ENCODE results near the gene ANKS1A. TPM values are rescaled to one million over a fixed set of nuclear protein-coding genes. Genes with fewer than 3 reads are reported as not detected.

ANKS1A gene
- total RNA-seq, 3 donors from 2014 or later (not counting 1 experiment from before 2014, with no cell fraction given) = 10.4 to 11.5 (median 10.9) TPM

DNA sequence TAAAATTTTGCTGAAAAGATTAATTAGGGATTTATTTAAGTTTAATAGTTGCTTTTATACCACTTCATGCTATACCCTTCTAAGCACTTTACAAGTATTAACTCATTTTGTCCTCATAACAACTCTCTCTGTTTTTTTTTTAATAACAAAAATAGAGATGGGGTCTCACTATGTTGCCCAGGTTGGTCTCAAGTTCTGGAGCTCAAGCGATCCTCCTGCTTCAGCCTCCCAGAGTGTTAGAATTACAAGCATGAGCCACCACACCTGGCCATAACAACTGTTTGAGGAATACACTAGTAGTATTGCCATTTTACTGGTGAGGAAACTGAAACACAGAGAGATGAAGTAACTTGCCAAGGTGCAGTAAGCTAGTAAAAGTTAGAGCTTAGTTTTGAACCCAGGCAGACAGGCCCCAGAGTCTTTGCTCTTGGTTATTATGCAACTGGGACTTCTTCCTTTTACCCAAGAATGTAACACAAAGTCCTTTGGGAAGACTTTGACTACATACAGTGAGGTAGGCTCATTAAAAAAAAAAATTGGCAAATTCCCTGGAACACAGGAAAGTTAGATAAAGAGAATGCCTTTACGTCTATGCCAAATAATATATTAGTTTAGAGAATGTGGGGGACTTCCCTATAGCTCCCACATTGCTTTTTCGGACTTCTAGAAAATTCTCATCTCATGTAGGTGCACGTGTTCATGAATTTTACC, 11.4 kb downstream of the ANKS1A start:
- Histone ChIP-seq H3K9me3 (ENCODE audit: control insufficient read depth, insufficient read depth, low read length) (no peaks in the 10 kb centered on the region), H3K4me1 (ENCODE audit: control insufficient read depth, insufficient read depth, low read length) (peaks cover 7% of the 10 kb centered on the region), H3K36me3 (ENCODE audit: control insufficient read depth, insufficient read depth, low read length) (no peaks in the 10 kb centered on the region), H3K27ac (ENCODE audit: low read length) (no peak overlapping the region), H3K4me3 (ENCODE audit: low read length) (no peak overlapping the region), H3K27me3 (ENCODE audit: control insufficient read depth, insufficient read depth, low read length) (no peaks in the 10 kb centered on the region)
- H3K4me1 Mint-ChIP-seq = peaks cover 11 to 16% of the 10 kb centered on the region in 2 donors
- no peaks in the 10 kb centered on the region for H3K36me3 Mint-ChIP-seq
- TF ChIP-seq, protein P1, sequence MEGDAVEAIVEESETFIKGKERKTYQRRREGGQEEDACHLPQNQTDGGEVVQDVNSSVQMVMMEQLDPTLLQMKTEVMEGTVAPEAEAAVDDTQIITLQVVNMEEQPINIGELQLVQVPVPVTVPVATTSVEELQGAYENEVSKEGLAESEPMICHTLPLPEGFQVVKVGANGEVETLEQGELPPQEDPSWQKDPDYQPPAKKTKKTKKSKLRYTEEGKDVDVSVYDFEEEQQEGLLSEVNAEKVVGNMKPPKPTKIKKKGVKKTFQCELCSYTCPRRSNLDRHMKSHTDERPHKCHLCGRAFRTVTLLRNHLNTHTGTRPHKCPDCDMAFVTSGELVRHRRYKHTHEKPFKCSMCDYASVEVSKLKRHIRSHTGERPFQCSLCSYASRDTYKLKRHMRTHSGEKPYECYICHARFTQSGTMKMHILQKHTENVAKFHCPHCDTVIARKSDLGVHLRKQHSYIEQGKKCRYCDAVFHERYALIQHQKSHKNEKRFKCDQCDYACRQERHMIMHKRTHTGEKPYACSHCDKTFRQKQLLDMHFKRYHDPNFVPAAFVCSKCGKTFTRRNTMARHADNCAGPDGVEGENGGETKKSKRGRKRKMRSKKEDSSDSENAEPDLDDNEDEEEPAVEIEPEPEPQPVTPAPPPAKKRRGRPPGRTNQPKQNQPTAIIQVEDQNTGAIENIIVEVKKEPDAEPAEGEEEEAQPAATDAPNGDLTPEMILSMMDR (IDR thresholded peaks at IDR 0.05) = no peak
- no peak overlapping the region for H3K4me3 Mint-ChIP-seq
- no peaks in the 10 kb centered on the region for H3K9me3 Mint-ChIP-seq
- H3K27ac Mint-ChIP-seq = no peak overlapping the region
- no peak for ATAC-seq
- DNase-seq = no peak
- intact Hi-C loops (cut with micrococcal nuclease) = no loop called here
- whole genome bisulfite sequencing (ENCODE audit: insufficient coverage) = 96% methylated on average over 3 of the region's 4 CpGs
- no peaks in the 10 kb centered on the region for H3K27me3 Mint-ChIP-seq (ENCODE audit: low read depth in 2 of 2)

DNA sequence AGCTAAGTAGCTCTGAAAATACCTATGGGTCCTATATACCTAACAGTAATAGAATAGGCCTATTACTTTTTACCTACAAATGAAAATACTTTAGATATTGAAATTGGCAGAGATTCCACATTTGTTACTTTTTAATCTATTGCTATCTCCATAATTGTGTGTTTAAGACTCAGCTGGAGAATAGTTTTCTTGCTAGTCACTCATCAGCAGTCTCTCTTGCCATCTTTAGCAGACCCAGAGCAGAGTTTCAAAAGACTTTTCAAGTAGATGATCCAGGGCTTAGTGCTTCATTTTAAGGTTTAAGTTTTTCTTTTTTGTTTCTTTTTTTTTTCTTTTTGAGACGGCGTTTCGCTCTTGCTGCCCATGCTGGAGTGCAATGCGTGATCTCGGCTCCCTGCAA, 12.9 kb downstream of the ANKS1A start:
- no peak for DNase-seq
- Mint-ChIP-seq H3K4me3 (no peak overlapping the region), H3K36me3 (no peaks in the 10 kb centered on the region), H3K9me3 (no peaks in the 10 kb centered on the region), H3K27ac (no peak overlapping the region), H3K27me3 (ENCODE audit: low read depth in 2 of 2) (no peaks in the 10 kb centered on the region), H3K4me1 (peaks cover 19 to 31% of the 10 kb centered on the region in 2 donors)
- Histone ChIP-seq H3K4me3 (ENCODE audit: low read length) (no peak overlapping the region), H3K27ac (ENCODE audit: low read length) (no peak overlapping the region), H3K27me3 (ENCODE audit: control insufficient read depth, insufficient read depth, low read length) (no peaks in the 10 kb centered on the region), H3K4me1 (ENCODE audit: control insufficient read depth, insufficient read depth, low read length) (peaks cover 7% of the 10 kb centered on the region), H3K9me3 (ENCODE audit: control insufficient read depth, insufficient read depth, low read length) (no peaks in the 10 kb centered on the region), H3K36me3 (ENCODE audit: control insufficient read depth, insufficient read depth, low read length) (no peaks in the 10 kb centered on the region)
- ATAC-seq = no peak
- intact Hi-C loops (cut with micrococcal nuclease) = no loop called here
- TF ChIP-seq, protein P1 (IDR thresholded peaks at IDR 0.05) = no peak
- 97% methylated on average over 5 of the region's 5 CpGs for WGBS (ENCODE audit: insufficient coverage)

DNA sequence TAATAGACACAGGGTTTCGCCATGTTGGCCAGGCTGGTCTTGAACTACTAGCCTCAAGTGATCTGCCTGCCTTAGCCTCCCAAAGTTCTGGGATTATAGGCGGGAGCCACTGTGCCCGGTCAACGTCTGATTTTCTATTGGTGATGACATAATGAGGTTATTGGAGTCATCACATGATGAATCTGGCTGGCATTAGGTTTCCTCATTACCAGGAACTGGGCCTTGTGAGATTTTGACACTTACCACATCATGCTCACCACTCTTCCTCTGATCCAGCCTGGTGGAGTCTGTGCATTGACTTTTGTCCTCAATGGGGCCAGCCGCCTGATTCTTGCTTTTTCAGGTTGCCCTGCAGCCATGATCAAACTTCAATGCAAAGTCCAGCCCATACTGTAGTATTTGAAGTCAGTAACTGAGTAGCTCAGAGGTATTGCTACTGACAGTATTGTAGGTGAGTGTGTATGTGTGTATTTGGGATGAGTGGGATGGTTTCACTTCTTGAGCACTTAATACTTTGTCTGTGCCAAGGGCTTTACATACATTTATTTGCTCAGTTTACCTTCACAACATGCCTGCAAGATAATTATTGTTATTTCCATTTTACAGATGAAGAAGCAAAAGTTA, 16.0 kb downstream of the ANKS1A start:
- Histone ChIP-seq H3K4me3 (ENCODE audit: low read length) (no peak overlapping the region), H3K36me3 (ENCODE audit: control insufficient read depth, insufficient read depth, low read length) (no peaks in the 10 kb centered on the region), H3K9me3 (ENCODE audit: control insufficient read depth, insufficient read depth, low read length) (no peaks in the 10 kb centered on the region), H3K27ac (ENCODE audit: low read length) (no peak overlapping the region), H3K4me1 (ENCODE audit: control insufficient read depth, insufficient read depth, low read length) (peaks cover 7% of the 10 kb centered on the region), H3K27me3 (ENCODE audit: control insufficient read depth, insufficient read depth, low read length) (no peaks in the 10 kb centered on the region)
- intact Hi-C loops (cut with micrococcal nuclease) = no loop called here
- Mint-ChIP-seq H3K4me1 (peaks cover 37 to 40% of the 10 kb centered on the region in 2 donors), H3K9me3 (no peaks in the 10 kb centered on the region), H3K27me3 (ENCODE audit: low read depth in 2 of 2) (no peaks in the 10 kb centered on the region), H3K36me3 (no peaks in the 10 kb centered on the region), H3K27ac (peak overlapping the region; percentile 72 to 83), H3K4me3 (peak overlapping the region; percentile 45)
- WGBS (ENCODE audit: insufficient coverage) = 88% methylated on average over 3 of the region's 5 CpGs
- TF ChIP-seq, protein P1 (IDR thresholded peaks at IDR 0.05) = no peak
- peak; percentile 44 to 78 (median 69) for ATAC-seq
- no peak for DNase-seq

Measured in natural killer cell (primary cell).